Measurements from ENCODE around the gene NKAIN2.

Gene NKAIN2

DNA sequence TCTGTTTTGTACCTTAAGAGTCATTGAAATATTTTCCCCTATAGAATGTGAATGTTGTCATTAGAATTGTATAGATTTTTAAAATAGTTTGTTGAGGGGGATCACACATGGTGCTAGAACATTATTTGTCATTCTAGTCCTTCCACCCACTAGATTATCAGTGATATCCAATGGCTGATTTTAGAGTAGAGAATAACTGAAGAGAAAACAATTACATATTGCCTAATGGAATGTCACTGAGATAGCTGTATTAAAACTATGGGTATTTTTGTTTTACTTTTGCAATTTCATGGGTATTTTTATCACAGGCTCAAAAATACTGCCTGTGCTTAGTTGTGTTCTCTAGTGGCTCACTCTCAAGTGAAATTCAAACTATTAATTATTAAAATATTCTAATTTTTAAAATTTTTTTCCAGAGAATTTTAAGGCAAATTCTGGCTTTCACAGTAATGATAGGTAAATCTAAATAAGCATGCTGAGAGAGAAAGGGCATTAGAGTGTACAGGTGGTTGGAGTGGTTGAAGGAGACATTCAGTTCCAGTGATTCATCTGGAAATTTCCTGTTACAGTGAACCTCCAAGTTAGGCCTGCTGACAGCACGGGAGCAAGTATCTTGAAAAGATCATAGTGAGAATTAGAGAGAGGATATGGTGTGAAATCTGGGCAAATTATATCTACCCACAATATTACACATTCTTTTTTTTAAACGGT, 399.6 kb downstream of the NKAIN2 start:
- no peak for DNase-seq (ENCODE audit: extremely low read depth, low read depth)
- TF ChIP-seq, protein P1, sequence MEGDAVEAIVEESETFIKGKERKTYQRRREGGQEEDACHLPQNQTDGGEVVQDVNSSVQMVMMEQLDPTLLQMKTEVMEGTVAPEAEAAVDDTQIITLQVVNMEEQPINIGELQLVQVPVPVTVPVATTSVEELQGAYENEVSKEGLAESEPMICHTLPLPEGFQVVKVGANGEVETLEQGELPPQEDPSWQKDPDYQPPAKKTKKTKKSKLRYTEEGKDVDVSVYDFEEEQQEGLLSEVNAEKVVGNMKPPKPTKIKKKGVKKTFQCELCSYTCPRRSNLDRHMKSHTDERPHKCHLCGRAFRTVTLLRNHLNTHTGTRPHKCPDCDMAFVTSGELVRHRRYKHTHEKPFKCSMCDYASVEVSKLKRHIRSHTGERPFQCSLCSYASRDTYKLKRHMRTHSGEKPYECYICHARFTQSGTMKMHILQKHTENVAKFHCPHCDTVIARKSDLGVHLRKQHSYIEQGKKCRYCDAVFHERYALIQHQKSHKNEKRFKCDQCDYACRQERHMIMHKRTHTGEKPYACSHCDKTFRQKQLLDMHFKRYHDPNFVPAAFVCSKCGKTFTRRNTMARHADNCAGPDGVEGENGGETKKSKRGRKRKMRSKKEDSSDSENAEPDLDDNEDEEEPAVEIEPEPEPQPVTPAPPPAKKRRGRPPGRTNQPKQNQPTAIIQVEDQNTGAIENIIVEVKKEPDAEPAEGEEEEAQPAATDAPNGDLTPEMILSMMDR (IDR thresholded peaks at IDR 0.05; ENCODE audit: low read depth, low read length) = no peak

DNA sequence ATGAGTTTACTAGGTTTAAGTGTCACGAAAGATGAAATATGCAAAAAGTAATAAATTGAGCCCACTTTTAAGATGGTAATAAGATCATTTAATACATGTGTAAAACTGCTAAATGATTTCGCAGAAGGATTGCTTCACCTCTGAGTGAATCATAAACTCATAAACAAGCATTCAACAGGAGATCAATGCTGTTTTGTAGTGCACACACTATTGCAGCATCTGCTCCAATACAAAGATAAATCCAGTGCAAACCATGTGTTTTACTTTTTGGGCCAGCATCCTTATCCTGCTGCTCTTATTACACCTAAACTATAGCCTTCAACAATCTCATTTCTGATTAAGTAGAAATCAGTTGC, 400.1 kb downstream of the NKAIN2 start:
- TF ChIP-seq, protein P1 (IDR thresholded peaks at IDR 0.05; ENCODE audit: low read depth, low read length) = no peak
- no peak for DNase-seq (ENCODE audit: extremely low read depth, low read depth)

DNA sequence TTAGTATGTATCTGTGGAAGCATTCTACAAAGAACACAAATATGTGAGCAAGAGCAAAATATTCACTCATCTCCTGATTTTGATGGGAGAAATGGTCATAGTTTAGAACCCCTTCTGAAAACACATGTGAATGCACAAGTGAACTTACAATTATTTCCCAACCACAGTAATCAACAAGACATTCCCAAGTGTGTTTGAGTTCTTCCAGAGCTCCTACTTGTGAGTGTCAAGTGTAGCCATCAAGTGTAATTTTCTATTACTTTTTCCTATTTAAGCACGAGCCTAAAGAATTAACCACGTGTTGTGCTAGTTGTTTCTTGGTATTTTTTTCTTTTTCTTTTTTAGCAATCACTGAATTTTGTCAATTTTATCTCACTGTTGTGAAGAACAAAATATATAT, 402.3 kb downstream of the NKAIN2 start:
- no peak for DNase-seq (ENCODE audit: extremely low read depth, low read depth)
- TF ChIP-seq, protein P1 (IDR thresholded peaks at IDR 0.05; ENCODE audit: low read depth, low read length) = no peak

DNA sequence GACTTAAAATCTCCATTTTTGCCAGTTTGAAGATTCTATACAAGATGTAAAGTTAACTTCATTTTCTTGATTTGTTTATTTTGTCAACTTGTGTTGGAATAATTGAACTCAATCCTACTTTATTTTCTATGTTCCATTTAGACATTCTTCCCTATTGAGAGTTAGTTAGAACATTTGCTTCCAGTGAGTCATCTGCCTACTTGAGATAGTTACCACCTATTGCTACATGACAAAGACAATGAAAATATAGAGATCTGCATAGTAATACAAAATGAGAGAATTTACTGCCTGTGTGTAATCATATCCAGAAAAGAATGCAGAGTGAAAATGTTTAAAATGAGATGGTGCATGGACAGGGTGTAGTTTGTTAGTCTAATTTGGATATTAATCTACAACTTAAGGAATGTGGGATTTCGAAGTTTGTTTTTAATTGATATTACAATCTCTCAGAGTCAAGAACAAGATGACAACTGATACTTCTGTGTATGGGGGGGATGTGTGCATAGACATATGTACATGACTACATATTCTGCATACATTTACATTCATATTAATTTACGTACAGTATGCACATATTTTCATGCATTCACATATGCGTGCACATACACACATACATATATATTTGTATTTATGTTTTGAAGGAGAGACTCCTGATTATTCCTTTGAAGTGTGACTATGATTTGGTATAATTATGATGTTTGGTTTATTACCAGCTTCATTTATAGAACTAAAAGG, 420.1 kb downstream of the NKAIN2 start:
- DNase-seq (ENCODE audit: extremely low read depth, low read depth) = no peak
- TF ChIP-seq, protein P1 (IDR thresholded peaks at IDR 0.05; ENCODE audit: low read depth, low read length) = no peak

DNA sequence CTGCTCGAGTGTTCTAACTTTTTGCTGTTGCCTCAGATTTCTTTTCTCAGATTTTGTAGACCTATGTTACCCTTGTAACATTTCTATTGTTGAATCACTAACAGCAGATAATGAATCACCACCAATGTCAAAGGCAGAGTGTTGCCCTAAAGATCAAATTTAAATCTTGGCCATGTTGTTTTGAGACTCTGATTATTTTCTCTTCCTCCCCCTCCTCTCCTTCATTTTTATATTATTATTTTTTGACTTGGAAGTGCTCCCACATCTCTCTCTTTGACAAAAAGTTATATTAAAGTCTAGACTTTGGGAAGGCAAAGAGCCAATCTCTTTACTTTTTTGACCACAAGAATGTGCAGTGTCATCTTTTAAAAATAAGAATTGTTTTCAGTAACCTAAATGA, 422.7 kb downstream of the NKAIN2 start:
- DNase-seq (ENCODE audit: extremely low read depth, low read depth) = no peak
- TF ChIP-seq, protein P1 (IDR thresholded peaks at IDR 0.05; ENCODE audit: low read depth, low read length) = no peak

DNA sequence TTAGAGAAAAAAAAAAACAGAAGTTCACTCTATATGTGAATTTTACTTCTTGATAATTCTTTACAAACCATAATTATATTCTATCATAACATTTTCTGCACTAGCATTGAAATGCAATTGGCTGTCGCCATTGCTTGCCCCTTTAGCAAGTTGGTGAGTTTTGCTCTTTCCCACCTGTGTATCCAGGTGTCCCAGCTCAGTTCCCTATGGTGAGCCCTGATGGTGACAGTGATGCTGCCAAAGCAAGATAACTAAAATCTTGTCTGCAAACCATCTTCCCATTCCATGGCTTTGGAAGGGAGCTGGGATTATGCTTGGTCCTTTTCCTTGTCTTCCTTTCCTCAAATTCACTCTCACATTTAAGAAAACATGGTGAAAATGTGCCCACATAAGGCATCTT, 429.6 kb downstream of the NKAIN2 start:
- TF ChIP-seq, protein P1 (IDR thresholded peaks at IDR 0.05; ENCODE audit: low read depth, low read length) = no peak
- DNase-seq (ENCODE audit: extremely low read depth, low read depth) = no peak

DNA sequence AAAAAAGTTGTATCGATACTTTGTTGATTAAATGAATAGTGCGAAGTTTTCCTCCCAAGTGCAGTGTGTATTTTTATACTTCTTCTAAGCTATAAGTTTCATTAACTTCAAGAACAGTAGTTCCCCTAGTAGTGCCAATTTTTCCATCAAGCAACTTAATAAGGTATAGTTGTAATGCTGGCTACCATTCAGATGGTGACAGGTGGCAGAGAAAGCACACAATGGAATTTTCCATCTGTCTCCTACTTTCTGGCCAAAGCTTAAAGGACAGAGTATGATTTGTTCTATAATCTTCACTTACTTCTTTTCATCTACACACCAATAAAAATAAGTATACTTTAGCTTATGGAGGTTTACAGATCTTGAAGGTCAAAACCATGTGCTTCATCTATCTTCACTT, 431.1 kb downstream of the NKAIN2 start:
- TF ChIP-seq, protein P1 (IDR thresholded peaks at IDR 0.05; ENCODE audit: low read depth, low read length) = no peak
- DNase-seq (ENCODE audit: extremely low read depth, low read depth) = no peak
